ENCODE data around the gene ST6GAL2.

The ST6GAL2 gene

GRCh38 chr2:106867196-106867953, 18.6 kb downstream of the ST6GAL2 start:
- intact Hi-C loops (cut with DNase I) = no loop called here
- peak in 3 of 42 donors; percentile 19 to 32 (median 24) for DNase-seq

GRCh38 chr2:106866641-106867040, 19.3 kb downstream of the ST6GAL2 start:
- intact Hi-C loops (cut with DNase I) = no loop called here
- no peak for DNase-seq

- intact Hi-C loops (cut with DNase I) = no loop called here
- no peak for DNase-seq
Observed at GRCh38 chr2:106864051-106864450, 21.9 kb downstream of the ST6GAL2 start.

- peak in 6 of 42 donors; percentile 21 to 38 (median 26) for DNase-seq
- intact Hi-C loops (cut with DNase I) = no loop called here
Observed at GRCh38 chr2:106863387-106863786, 22.6 kb downstream of the ST6GAL2 start.

GRCh38 chr2:106859498-106859897, 26.5 kb downstream of the ST6GAL2 start:
- intact Hi-C loops (cut with DNase I) = no loop called here
- no peak for DNase-seq

- no peak for DNase-seq
Observed at GRCh38 chr2:106858810-106859209, 27.2 kb downstream of the ST6GAL2 start.

GRCh38 chr2:106857882-106858478, 28.0 kb downstream of the ST6GAL2 start:
- intact Hi-C loops (cut with DNase I) = no loop called here
- DNase-seq = no peak

More at GRCh38 chr2:106858810-106859209, 27.2 kb downstream of the ST6GAL2 start:
- intact Hi-C loops (cut with DNase I) = no loop called here

- intact Hi-C loops (cut with DNase I) = no loop called here
- DNase-seq = no peak
Observed at GRCh38 chr2:106853631-106854030, 32.3 kb downstream of the ST6GAL2 start.

- intact Hi-C loops (cut with DNase I) = no loop called here
- DNase-seq = no peak
Observed at GRCh38 chr2:106851881-106852501, 34.0 kb downstream of the ST6GAL2 start.

- intact Hi-C loops (cut with DNase I) = no loop called here
- no peak for DNase-seq
Observed at GRCh38 chr2:106851087-106851874, 34.7 kb downstream of the ST6GAL2 start.

GRCh38 chr2:106849253-106849652, 36.7 kb downstream of the ST6GAL2 start:
- no peak for DNase-seq
- intact Hi-C loops (cut with DNase I) = no loop called here

GRCh38 chr2:106847366-106847765, 38.6 kb downstream of the ST6GAL2 start:
- intact Hi-C loops (cut with DNase I) = no loop called here
- DNase-seq = peak in 1 of 42 donors; percentile 29

- intact Hi-C loops (cut with DNase I) = no loop called here
- DNase-seq = peak in 1 of 42 donors; percentile 32
Observed at GRCh38 chr2:106845716-106846115, 40.3 kb downstream of the ST6GAL2 start.

- no peak for DNase-seq
- intact Hi-C loops (cut with DNase I) = no loop called here
Observed at GRCh38 chr2:106843910-106844250, 42.1 kb downstream of the ST6GAL2 start.

GRCh38 chr2:106843001-106843909, 42.7 kb downstream of the ST6GAL2 start:
- DNase-seq = no peak
- intact Hi-C loops (cut with DNase I) = no loop called here

GRCh38 chr2:106841886-106842645, 43.9 kb downstream of the ST6GAL2 start:
- no peak for DNase-seq
- intact Hi-C loops (cut with DNase I) = no loop called here

- DNase-seq = no peak
- intact Hi-C loops (cut with DNase I) = no loop called here
Observed at GRCh38 chr2:106840818-106841217, 45.1 kb downstream of the ST6GAL2 start.

Data from head of caudate nucleus (tissue), 42 donors.